IMR-90 (cell line): Measurements from ENCODE around the gene RHOT2.

Source experiments
- CEBPB ChIP-seq: IDR thresholded peaks from 2 replicates; pipeline ENCODE4 v1.6.1; 2012; ENCODE audit warnings: low read depth, low read length, improper control_type of control experiment
- CHD1 ChIP-seq: IDR thresholded peaks from 2 replicates; pipeline ENCODE4 v1.6.1; 2012; ENCODE audit warnings: low read depth, low read length, improper control_type of control experiment
- CTCF ChIP-seq: conservative IDR thresholded peaks from 2 replicates; pipeline ENCODE4 v1.5.1; 2012; ENCODE audit warnings: mild to moderate bottlenecking, low read depth, low read length, improper control_type of control experiment
- ELK1 ChIP-seq: fragments of 150-350 bp; IDR thresholded peaks from 2 replicates; pipeline ENCODE4 v1.6.1; 2016; ENCODE audit warnings: low read depth, mild to moderate bottlenecking, low read length, moderate library complexity, borderline replicate concordance
- POLR2A ChIP-seq: IDR thresholded peaks from 2 replicates; pipeline ENCODE4 v1.6.1; 2012; ENCODE audit warnings: mild to moderate bottlenecking, low read depth, low read length
- RFX5 ChIP-seq: IDR thresholded peaks from 2 replicates; pipeline ENCODE4 v1.8.0; 2012; ENCODE audit warnings: low read depth, mild to moderate bottlenecking, low read length, moderate library complexity
- USF2 ChIP-seq: fragments of 150-350 bp; IDR thresholded peaks from 2 replicates; pipeline ENCODE4 v1.6.1; 2017; ENCODE audit warnings: mild to moderate bottlenecking, antibody characterized with exemption, low read length, low read depth

- TF ChIP-seq CTCF = no peak
- no peak for TF ChIP-seq RFX5
- TF ChIP-seq ELK1 = no peak
- no peak for TF ChIP-seq CEBPB
- no peak for TF ChIP-seq POLR2A
- no peak for TF ChIP-seq USF2
- TF ChIP-seq CHD1 = no peak
These were observed 36.0 kb upstream of the RHOT2 start for GRCh38 chr16:631808-632358.
